AG20443 (cell line): ENCODE measurements around the gene FOXN3.
A peak's percentile ranks its signal among the peaks of the same experiment; 100 is the strongest.

Source experiments
- DNase-seq: peaks from one replicate; pipeline ENCODE4 v3.0.0; 2012; ENCODE audit warnings: low spot score, mixed read lengths

The FOXN3 gene

GRCh38 chr14:89408907-89409700 is 7.9 kb downstream of the FOXN3 start:
- no peak for DNase-seq

GRCh38 chr14:89407856-89408255 is 9.2 kb downstream of the FOXN3 start:
- DNase-seq = no peak

GRCh38 chr14:89406941-89407340 is 10.1 kb downstream of the FOXN3 start:
- no peak for DNase-seq

- DNase-seq = no peak
Measured at GRCh38 chr14:89406361-89406760, 10.7 kb downstream of the FOXN3 start.

- no peak for DNase-seq
Measured at GRCh38 chr14:89405712-89406111, 11.3 kb downstream of the FOXN3 start.

- no peak for DNase-seq
Measured at GRCh38 chr14:89402363-89402762, 14.7 kb downstream of the FOXN3 start.

- DNase-seq = no peak
Measured at GRCh38 chr14:89401761-89402160, 15.3 kb downstream of the FOXN3 start.

- DNase-seq = no peak
Measured at GRCh38 chr14:89401241-89401640, 15.8 kb downstream of the FOXN3 start.

GRCh38 chr14:89400529-89400928 is 16.5 kb downstream of the FOXN3 start:
- DNase-seq = no peak

- DNase-seq = peak; percentile 59
Measured at GRCh38 chr14:89399594-89400068, 17.4 kb downstream of the FOXN3 start.

- no peak for DNase-seq
Measured at GRCh38 chr14:89399157-89399556, 17.9 kb downstream of the FOXN3 start.

- no peak for DNase-seq
Measured at GRCh38 chr14:89397569-89398230, 19.3 kb downstream of the FOXN3 start.

- no peak for DNase-seq
Measured at GRCh38 chr14:89394972-89395371, 22.1 kb downstream of the FOXN3 start.

GRCh38 chr14:89393222-89393745 is 23.7 kb downstream of the FOXN3 start:
- no peak for DNase-seq

- DNase-seq = no peak
Measured at GRCh38 chr14:89392181-89392580, 24.9 kb downstream of the FOXN3 start.

- DNase-seq = no peak
Measured at GRCh38 chr14:89391556-89391955, 25.5 kb downstream of the FOXN3 start.

GRCh38 chr14:89391123-89391522 is 25.9 kb downstream of the FOXN3 start:
- DNase-seq = no peak

- DNase-seq = no peak
Measured at GRCh38 chr14:89388853-89389252, 28.2 kb downstream of the FOXN3 start.

- no peak for DNase-seq
Measured at GRCh38 chr14:89387922-89388685, 28.9 kb downstream of the FOXN3 start.

GRCh38 chr14:89386212-89386886 is 30.7 kb downstream of the FOXN3 start:
- peak; percentile 31 for DNase-seq

- DNase-seq = no peak
Measured at GRCh38 chr14:89384636-89385035, 32.4 kb downstream of the FOXN3 start.

GRCh38 chr14:89384023-89384422 is 33.0 kb downstream of the FOXN3 start:
- no peak for DNase-seq
